MM.1S (cell line): ENCODE measurements around the gene ZCCHC8.
"Not testable (repeated sequence)": the region's sequence is repeated elsewhere in the genome, so short reads cannot be mapped to it uniquely, and the experiment has no call there.

Experiments
- DNase-seq: peaks from one replicate; pipeline ENCODE4 v3.0.0-alpha.2; 2015
- H2AFZ ChIP-seq: fragments of 300-600 bp; sonication (generic); 2 replicates; pipeline ENCODE4 v1.6.0; 2016; ENCODE audit warnings: antibody characterized with exemption, low read length
- H3F3A ChIP-seq: fragments of 300-600 bp; sonication (generic); 2 replicates; pipeline ENCODE4 v1.6.1; 2016; ENCODE audit warnings: mild to moderate bottlenecking, antibody characterized with exemption, low read length, moderate library complexity, mixed read lengths; ENCODE audit not compliant: insufficient read depth
- H3K27ac ChIP-seq: fragments of 300-600 bp; sonication (generic); 2 replicates; pipeline ENCODE4 v1.5.1; 2016; ENCODE audit warnings: mild to moderate bottlenecking, low read length
- H3K27me3 ChIP-seq: fragments of 300-600 bp; sonication (generic); replicated peaks from 2 replicates; pipeline ENCODE4 v1.6.0; 2016; ENCODE audit warnings: low read length; ENCODE audit not compliant: insufficient read depth
- H3K36me3 ChIP-seq: fragments of 300-600 bp; sonication (generic); replicated peaks from 2 replicates; pipeline ENCODE4 v1.6.1; 2016; ENCODE audit warnings: mild to moderate bottlenecking, low read length, mixed read lengths; ENCODE audit not compliant: insufficient read depth
- H3K4me1 ChIP-seq: fragments of 300-600 bp; sonication (generic); 2 replicates; pipeline ENCODE4 v1.6.1; 2016; ENCODE audit warnings: low read length, mixed read lengths
- H3K4me2 ChIP-seq: fragments of 300-600 bp; sonication (generic); 2 replicates; pipeline ENCODE4 v1.6.0; 2016; ENCODE audit warnings: low read depth, low read length
- H3K4me3 ChIP-seq: fragments of 300-600 bp; sonication (generic); 2 replicates; pipeline ENCODE4 v1.5.1; 2016; ENCODE audit warnings: low read length, mixed read lengths
- H3K79me2 ChIP-seq: fragments of 300-600 bp; sonication (generic); 2 replicates; pipeline ENCODE4 v1.6.1; 2016; ENCODE audit warnings: mixed run types, low read length, mixed read lengths
- H3K9ac ChIP-seq: fragments of 300-600 bp; sonication (generic); 2 replicates; pipeline ENCODE4 v1.6.1; 2016; ENCODE audit warnings: low read length, mixed read lengths
- H3K9me2 ChIP-seq: fragments of 300-600 bp; sonication (generic); replicated peaks from 2 replicates; pipeline ENCODE4 v1.6.1; 2016; ENCODE audit warnings: mild to moderate bottlenecking, low read length, mixed read lengths; ENCODE audit not compliant: insufficient read depth
- H3K9me3 ChIP-seq: fragments of 300-600 bp; sonication (generic); replicated peaks from 2 replicates; pipeline ENCODE4 v1.6.1; 2016; ENCODE audit warnings: mild to moderate bottlenecking, low read length, mixed read lengths; ENCODE audit not compliant: insufficient read depth
- H4K20me1 ChIP-seq: fragments of 300-600 bp; sonication (generic); 2 replicates; pipeline ENCODE4 v1.6.1; 2016; ENCODE audit warnings: mild to moderate bottlenecking, low read length, moderate library complexity, mixed read lengths; ENCODE audit not compliant: insufficient read depth
- EZH2 ChIP-seq: fragments of 300-600 bp; sonication (generic); optimal IDR thresholded peaks from 2 replicates; pipeline ENCODE3; 2017; ENCODE audit warnings: low read depth, mild to moderate bottlenecking, antibody characterized with exemption, low read length, mixed read lengths
- EZH2phosphoT487 ChIP-seq: fragments of 300-600 bp; sonication (generic); IDR thresholded peaks from 2 replicates; pipeline ENCODE4 v1.6.1; 2018; ENCODE audit warnings: antibody characterized with exemption, low read length
- TF ChIP-seq, protein P1 (sequence below): fragments of 300-600 bp; sonication (generic); IDR thresholded peaks from 2 replicates; pipeline ENCODE4 v1.5.1; 2016; ENCODE audit warnings: antibody characterized with exemption, low read length, mixed read lengths

The ZCCHC8 gene

GRCh38 chr12:122515275-122515674, 14.5 kb upstream of the ZCCHC8 start:
- Histone ChIP-seq H3K27ac (no peak overlapping the region), H3K9me2 (no peaks in the 10 kb centered on the region), H3K79me2 (peaks cover 67% of the 10 kb centered on the region), H3F3A (no peaks in the 10 kb centered on the region), H3K36me3 (peaks cover 6% of the 10 kb centered on the region; the same call in 1 of the 2 replicates), H2AFZ (no peak overlapping the region), H3K4me1 (no peaks in the 10 kb centered on the region), H4K20me1 (no peaks in the 10 kb centered on the region), H3K4me2 (no peak overlapping the region), H3K9me3 (no peaks in the 10 kb centered on the region), H3K27me3 (no peaks in the 10 kb centered on the region), H3K9ac (no peak overlapping the region), H3K4me3 (no peak overlapping the region)
- TF ChIP-seq EZH2 (no peak), EZH2phosphoT487 (no peak)
- TF ChIP-seq, protein P1, sequence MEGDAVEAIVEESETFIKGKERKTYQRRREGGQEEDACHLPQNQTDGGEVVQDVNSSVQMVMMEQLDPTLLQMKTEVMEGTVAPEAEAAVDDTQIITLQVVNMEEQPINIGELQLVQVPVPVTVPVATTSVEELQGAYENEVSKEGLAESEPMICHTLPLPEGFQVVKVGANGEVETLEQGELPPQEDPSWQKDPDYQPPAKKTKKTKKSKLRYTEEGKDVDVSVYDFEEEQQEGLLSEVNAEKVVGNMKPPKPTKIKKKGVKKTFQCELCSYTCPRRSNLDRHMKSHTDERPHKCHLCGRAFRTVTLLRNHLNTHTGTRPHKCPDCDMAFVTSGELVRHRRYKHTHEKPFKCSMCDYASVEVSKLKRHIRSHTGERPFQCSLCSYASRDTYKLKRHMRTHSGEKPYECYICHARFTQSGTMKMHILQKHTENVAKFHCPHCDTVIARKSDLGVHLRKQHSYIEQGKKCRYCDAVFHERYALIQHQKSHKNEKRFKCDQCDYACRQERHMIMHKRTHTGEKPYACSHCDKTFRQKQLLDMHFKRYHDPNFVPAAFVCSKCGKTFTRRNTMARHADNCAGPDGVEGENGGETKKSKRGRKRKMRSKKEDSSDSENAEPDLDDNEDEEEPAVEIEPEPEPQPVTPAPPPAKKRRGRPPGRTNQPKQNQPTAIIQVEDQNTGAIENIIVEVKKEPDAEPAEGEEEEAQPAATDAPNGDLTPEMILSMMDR, result no peak
- no peak for DNase-seq

DNA sequence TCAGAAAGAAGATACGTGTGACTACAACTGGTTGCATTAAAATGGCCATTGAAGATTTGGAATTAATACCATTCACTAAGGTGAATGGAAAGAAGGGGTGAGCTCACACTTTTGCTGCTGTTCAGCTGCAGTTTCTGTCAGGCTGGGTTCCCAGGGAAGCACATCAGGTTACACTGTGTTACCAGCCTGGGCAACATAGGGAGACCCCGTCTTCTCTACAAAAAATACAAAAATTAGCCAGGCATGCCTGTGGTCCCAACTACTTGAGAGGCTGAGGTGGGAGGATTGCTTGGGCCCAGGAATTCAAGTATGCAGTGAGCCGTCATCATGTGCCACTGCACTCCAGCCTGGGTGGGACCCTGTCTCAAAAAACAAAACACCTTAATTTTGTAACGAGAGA, 12.9 kb upstream of the ZCCHC8 start:
- H4K20me1 ChIP-seq, result no peaks in the 10 kb centered on the region

GRCh38 chr12:122513028-122513427, 12.3 kb upstream of the ZCCHC8 start:
- not testable (repeated sequence) for H3K4me2 ChIP-seq, H3K4me1 ChIP-seq, H3F3A ChIP-seq, H3K36me3 ChIP-seq, DNase-seq, H3K27me3 ChIP-seq, H4K20me1 ChIP-seq, H3K9me2 ChIP-seq, H3K9ac ChIP-seq, H3K9me3 ChIP-seq, H3K4me3 ChIP-seq, H2AFZ ChIP-seq, H3K27ac ChIP-seq
- H3K79me2 ChIP-seq, result peaks cover 60% of the 10 kb centered on the region

More for the DNA sequence above, 12.9 kb upstream of the ZCCHC8 start:
- Histone ChIP-seq H3K79me2 (peaks cover 62% of the 10 kb centered on the region), H3K9me3 (no peaks in the 10 kb centered on the region), H3K9me2 (no peaks in the 10 kb centered on the region), H3K4me1 (no peaks in the 10 kb centered on the region), H3K9ac (no peak overlapping the region), H3K4me3 (no peak overlapping the region), H2AFZ (no peak overlapping the region), H3K36me3 (peaks cover 6% of the 10 kb centered on the region; the same call in 1 of the 2 replicates), H3K4me2 (no peak overlapping the region), H3K27me3 (no peaks in the 10 kb centered on the region), H3F3A (no peaks in the 10 kb centered on the region), H3K27ac (no peak overlapping the region)
- TF ChIP-seq, protein P1, result no peak
- TF ChIP-seq EZH2phosphoT487 (no peak), EZH2 (no peak)
- no peak for DNase-seq

- Histone ChIP-seq H3K4me2 (no peak overlapping the region), H4K20me1 (no peaks in the 10 kb centered on the region), H3K9me2 (no peaks in the 10 kb centered on the region), H3F3A (peaks cover 8% of the 10 kb centered on the region; the same call in 1 of the 2 replicates), H3K27ac (no peak overlapping the region), H3K9ac (no peak overlapping the region), H3K79me2 (peaks cover 26% of the 10 kb centered on the region), H3K27me3 (no peaks in the 10 kb centered on the region), H3K4me3 (no peak overlapping the region), H3K36me3 (peaks cover 3% of the 10 kb centered on the region; the same call in 1 of the 2 replicates), H3K4me1 (no peaks in the 10 kb centered on the region), H3K9me3 (no peaks in the 10 kb centered on the region), H2AFZ (no peak overlapping the region)
- no peak for DNase-seq
- TF ChIP-seq EZH2phosphoT487, result no peak
- no peak for TF ChIP-seq EZH2
- TF ChIP-seq, protein P1, result no peak
Observed at GRCh38 chr12:122508163-122508562, 7.4 kb upstream of the ZCCHC8 start.
